Astrocyte of the cerebellum (primary cell): ENCODE data around the gene NCBP3.

ENCODE experiments used
- DNase-seq: peaks from one replicate; pipeline ENCODE4 v3.0.0-alpha.2; 2011; ENCODE audit warnings: low read depth
- H3K4me3 ChIP-seq: 2 replicates; pipeline ENCODE4 v1.5.1; 2011; ENCODE audit warnings: mild to moderate bottlenecking, low read depth, low read length, moderate library complexity
- in situ Hi-C: cut with HindIII; loops from 2 replicates; pipeline ENCODE4 v1.10.0; 2017; ENCODE audit warnings: low sequenced_read_pairs
- TF ChIP-seq, protein P1 (sequence below): IDR thresholded peaks from 2 replicates; pipeline ENCODE4 v1.5.1; 2012; ENCODE audit warnings: low read length, low read depth, moderate library complexity, mild to moderate bottlenecking; ENCODE audit errors: missing control alignments

Gene NCBP3

DNA sequence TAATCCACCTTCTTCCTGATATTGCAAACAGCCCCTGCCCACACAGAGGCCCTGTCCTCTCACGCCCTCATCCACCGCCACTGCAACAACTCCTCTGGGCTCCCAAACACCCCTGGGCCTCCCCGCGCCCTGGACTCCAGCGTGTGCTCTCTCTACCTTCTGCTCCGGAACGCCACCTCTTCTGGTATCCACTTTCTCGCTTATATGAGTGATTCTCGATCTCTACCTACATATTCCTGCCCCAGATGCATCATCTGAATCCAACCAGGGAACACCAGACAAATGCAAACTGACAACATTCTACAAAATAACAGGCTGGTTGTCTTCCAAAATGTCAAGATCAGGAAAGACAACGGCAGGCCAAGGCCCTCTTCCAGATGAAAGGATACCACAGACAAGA, 27.8 kb upstream of the NCBP3 start:
- no peak for DNase-seq
- no peak overlapping the region for H3K4me3 ChIP-seq
- in situ Hi-C loops: no loop called here
- TF ChIP-seq, protein P1, sequence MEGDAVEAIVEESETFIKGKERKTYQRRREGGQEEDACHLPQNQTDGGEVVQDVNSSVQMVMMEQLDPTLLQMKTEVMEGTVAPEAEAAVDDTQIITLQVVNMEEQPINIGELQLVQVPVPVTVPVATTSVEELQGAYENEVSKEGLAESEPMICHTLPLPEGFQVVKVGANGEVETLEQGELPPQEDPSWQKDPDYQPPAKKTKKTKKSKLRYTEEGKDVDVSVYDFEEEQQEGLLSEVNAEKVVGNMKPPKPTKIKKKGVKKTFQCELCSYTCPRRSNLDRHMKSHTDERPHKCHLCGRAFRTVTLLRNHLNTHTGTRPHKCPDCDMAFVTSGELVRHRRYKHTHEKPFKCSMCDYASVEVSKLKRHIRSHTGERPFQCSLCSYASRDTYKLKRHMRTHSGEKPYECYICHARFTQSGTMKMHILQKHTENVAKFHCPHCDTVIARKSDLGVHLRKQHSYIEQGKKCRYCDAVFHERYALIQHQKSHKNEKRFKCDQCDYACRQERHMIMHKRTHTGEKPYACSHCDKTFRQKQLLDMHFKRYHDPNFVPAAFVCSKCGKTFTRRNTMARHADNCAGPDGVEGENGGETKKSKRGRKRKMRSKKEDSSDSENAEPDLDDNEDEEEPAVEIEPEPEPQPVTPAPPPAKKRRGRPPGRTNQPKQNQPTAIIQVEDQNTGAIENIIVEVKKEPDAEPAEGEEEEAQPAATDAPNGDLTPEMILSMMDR: no peak

DNA sequence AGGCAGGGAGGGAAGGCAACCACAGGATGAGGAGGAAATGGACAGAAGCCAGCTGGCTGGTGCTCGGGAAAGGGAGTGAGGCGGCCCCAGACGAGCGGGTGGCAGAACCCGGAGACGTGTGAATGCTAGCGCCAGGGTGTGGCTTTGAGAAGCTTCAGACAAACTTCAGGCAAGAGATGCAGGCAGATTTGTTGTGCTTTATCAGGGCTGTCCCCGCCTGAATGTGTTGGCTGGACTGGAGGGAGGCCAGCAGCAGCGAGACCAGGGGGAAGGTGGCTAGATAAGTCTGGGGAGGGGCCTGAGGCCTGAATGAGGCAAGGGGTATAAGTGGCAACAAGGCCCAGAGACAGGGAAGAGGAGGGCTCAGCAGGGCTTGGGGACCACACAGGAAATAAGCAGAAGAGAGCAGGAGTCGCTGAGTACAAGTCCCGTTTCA, 24.8 kb upstream of the NCBP3 start:
- DNase-seq: no peak
- in situ Hi-C loops: no loop called here
- H3K4me3 ChIP-seq: no peak overlapping the region
- TF ChIP-seq, protein P1: no peak

DNA sequence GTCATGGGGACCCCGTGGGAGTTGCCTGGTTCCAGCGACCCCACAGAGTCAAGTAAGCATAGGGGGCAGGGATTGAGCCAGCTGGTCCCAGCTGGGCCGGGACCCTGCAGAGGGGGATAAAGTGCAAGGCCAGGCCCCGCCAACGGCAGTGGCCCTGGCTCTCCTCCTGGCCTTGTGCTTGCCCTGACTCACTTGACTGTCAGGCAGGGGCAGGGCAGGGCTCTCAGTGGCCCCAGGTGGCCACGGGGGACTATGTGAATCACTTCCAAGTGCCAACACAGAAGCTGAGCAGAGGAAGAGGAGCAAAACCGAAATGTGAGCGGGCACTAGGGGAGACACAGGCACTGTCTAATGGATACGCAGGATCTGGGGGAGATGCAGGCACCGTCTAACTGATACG, 21.6 kb upstream of the NCBP3 start:
- in situ Hi-C loops: no loop called here
- no peak for DNase-seq
- H3K4me3 ChIP-seq: no peak overlapping the region
- TF ChIP-seq, protein P1: no peak

DNA sequence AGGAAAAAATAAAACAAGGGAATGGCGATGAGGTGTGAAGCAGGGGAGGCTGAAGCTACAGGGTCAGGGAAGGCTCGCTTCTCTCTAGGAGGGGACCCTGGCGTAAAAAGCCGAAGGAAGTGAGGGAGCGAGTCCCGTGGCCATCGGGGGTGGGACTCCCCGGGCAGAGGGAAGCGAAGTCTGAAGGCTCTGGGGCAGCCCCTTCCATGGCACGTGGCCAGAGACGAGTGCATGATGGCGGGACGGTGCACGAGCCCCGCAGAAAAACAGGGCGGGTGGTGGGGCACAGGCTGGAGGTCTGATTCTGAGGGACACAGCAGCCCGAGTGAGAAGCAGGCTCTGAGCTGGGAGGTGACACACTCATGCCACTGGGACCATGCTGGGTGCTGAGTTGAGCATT, 21.1 kb upstream of the NCBP3 start:
- H3K4me3 ChIP-seq: no peak overlapping the region
- in situ Hi-C loops: no loop called here
- DNase-seq: no peak
- TF ChIP-seq, protein P1: no peak

DNA sequence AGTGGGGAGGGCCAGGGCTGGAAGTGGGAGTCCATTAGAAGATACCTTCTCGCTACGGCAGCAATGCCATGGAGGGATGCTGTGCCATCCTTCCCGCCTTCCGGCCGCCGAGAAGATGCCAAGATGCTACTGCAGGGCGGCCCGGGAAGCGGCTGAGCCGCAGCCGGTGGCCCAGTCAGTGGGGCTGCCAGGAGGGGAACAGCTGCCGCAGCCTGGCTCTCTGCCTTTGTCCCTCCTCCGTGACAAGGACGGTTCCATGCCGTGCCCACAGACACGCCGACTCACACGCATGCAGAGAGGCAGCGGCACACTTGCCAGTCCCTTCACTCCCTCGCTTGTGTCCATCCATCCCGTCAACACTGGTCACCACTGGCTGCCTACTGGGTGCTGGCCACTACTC, 20.2 kb upstream of the NCBP3 start:
- TF ChIP-seq, protein P1: no peak
- in situ Hi-C loops: no loop called here
- H3K4me3 ChIP-seq: no peak overlapping the region
- no peak for DNase-seq

DNA sequence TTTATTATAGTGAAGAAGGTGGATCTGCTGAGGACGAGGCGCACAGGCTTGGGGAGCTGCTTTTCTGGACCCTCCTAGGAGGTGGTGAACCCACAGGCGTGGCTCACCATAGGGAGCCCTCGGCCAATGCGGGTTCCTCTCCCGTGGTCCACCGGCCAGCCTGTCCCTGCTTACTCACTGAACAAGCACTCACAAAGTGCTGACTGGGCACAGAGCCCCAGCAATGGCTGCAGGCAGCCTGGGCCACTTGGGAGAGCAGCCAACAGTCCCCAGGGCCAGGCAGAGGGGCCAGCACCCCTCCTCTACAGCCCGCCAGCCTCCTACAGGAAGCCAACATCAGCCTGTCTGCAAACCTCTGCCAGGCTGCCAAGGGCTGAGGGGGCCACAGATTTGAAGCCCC, 19.1 kb upstream of the NCBP3 start:
- in situ Hi-C loops: no loop called here
- TF ChIP-seq, protein P1: no peak
- no peak overlapping the region for H3K4me3 ChIP-seq
- DNase-seq: no peak

DNA sequence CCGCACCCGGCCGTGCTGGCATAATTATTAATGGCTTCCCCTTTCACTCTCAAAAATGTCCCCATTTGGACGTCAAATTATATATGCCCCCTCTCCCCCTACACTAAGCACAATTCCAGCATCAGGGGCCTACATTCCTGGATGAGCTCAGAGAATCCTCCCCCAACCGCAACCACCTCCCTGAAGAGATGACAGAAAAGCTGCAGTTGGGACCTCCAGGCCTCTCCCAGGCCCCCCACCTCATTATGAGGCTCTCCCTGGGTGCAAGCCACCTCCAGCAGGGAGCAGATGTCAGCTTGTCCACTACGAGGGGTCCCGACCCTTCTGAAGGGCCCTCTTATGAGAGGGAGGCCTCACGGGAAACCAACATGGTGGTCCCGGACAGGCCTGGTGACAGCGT, 18.5 kb upstream of the NCBP3 start:
- in situ Hi-C loops: no loop called here
- TF ChIP-seq, protein P1: no peak
- H3K4me3 ChIP-seq: no peak overlapping the region
- no peak for DNase-seq
